Natural killer cell (primary cell): ENCODE measurements around the gene TBC1D17. TPM values are rescaled to one million over a fixed set of nuclear protein-coding genes. Genes with fewer than 3 reads are reported as not detected.
A peak's percentile ranks its signal among the peaks of the same experiment; 100 is the strongest.

Experiments used
- ATAC-seq, 3 donors: fragments of 150-1000 bp in 2 of 3; fragments of 200-7000 bp in 1 of 3; cut with Tn5 transposase; 1 replicate in 1 of 3; 2 replicates in 2 of 3; pipeline ENCODE4 v1.10.0; 2021; ENCODE audit warnings: mild to moderate bottlenecking in 2 of 3, moderate library complexity in 2 of 3
- DNase-seq, 2 donors: peaks; one replicate each; pipeline versions ENCODE4 v3.0.0 to v3.0.0-alpha.2; 2013 to 2021; ENCODE audit warnings: mixed read lengths in 1 of 2
- H3K27ac ChIP-seq: one replicate; pipeline ENCODE4 v1.5.1; 2013; ENCODE audit warnings: mild to moderate bottlenecking, low read length
- H3K27me3 ChIP-seq: one replicate; pipeline ENCODE4 v1.6.1; 2013; ENCODE audit warnings: low read length; ENCODE audit not compliant: control insufficient read depth, insufficient read depth
- H3K36me3 ChIP-seq: one replicate; pipeline ENCODE4 v1.6.1; 2013; ENCODE audit warnings: low read length; ENCODE audit not compliant: control insufficient read depth, insufficient read depth
- H3K4me1 ChIP-seq: one replicate; pipeline ENCODE4 v1.6.1; 2013; ENCODE audit warnings: low read length; ENCODE audit not compliant: control insufficient read depth, insufficient read depth
- H3K4me3 ChIP-seq: one replicate; pipeline ENCODE4 v1.5.1; 2013; ENCODE audit warnings: low read length
- H3K9me3 ChIP-seq: one replicate; pipeline ENCODE4 v1.6.1; 2013; ENCODE audit warnings: low read length; ENCODE audit not compliant: control insufficient read depth, insufficient read depth
- H3K27ac Mint-ChIP-seq, 2 donors: one replicate each; pipeline ENCODE4 v1.8.0; 2022; ENCODE audit warnings: mild to moderate bottlenecking in 2 of 2, mixed read lengths in 2 of 2, moderate library complexity in 1 of 2
- H3K27me3 Mint-ChIP-seq, 2 donors: one replicate each; pipeline ENCODE4 v1.8.0; 2022; ENCODE audit warnings: low read depth in 2 of 2, mixed read lengths in 2 of 2
- H3K36me3 Mint-ChIP-seq: one replicate; pipeline ENCODE4 v1.8.0; 2022; ENCODE audit warnings: mixed read lengths
- H3K4me1 Mint-ChIP-seq, 2 donors: one replicate each; pipeline ENCODE4 v1.8.0; 2022; ENCODE audit warnings: mixed read lengths in 2 of 2
- H3K4me3 Mint-ChIP-seq: one replicate; pipeline ENCODE4 v1.8.0; 2022; ENCODE audit warnings: mild to moderate bottlenecking, moderate library complexity, mixed read lengths
- H3K9me3 Mint-ChIP-seq, 2 donors: one replicate each; pipeline ENCODE4 v1.8.0; 2022; ENCODE audit warnings: mixed read lengths in 2 of 2
- CTCF ChIP-seq: fragments of 200-600 bp; IDR thresholded peaks from one replicate; pipeline ENCODE4 v1.8.0; 2022; ENCODE audit warnings: antibody characterized with exemption
- WGBS: methylation state at CpG from one replicate; pipeline ENCODE4 v1.1.7; 2013; ENCODE audit warnings: missing lambda C conversion rate; ENCODE audit not compliant: insufficient coverage; 5-methylcytosine and 5-hydroxymethylcytosine counted together
- intact Hi-C: fragments of 100-400 bp; cut with micrococcal nuclease; formaldehyde crosslinking; loops from one replicate; pipeline ENCODE4 v1.14.2; 2022
- total RNA-seq, 4 donors: library from RNA; stranded (reverse); fragments of 120-200 nt in 1 of 4; gene quantifications; one replicate each; pipeline versions ENCODE4 v1.2.3 to v1.2.4, GENCODE V29; 2013 to 2022

TBC1D17 gene
- total RNA-seq, 3 donors from 2014 or later (not counting 1 experiment from before 2014, with no cell fraction given): 45.8 to 59.7 (median 54.4) TPM

- intact Hi-C loops: no loop called here
- no peaks in the 10 kb centered on the region for H3K27me3 Mint-ChIP-seq
- peaks cover 15 to 21% of the 10 kb centered on the region in 2 donors for H3K4me1 Mint-ChIP-seq
- ATAC-seq: no peak
- no peak overlapping the region for H3K27ac ChIP-seq
- TF ChIP-seq CTCF: no peak
- no peaks in the 10 kb centered on the region for H3K27me3 ChIP-seq
- 94% methylated on average over 39 of the region's 39 CpGs for WGBS
- H3K4me1 ChIP-seq: peaks cover 21% of the 10 kb centered on the region
- no peak overlapping the region for H3K4me3 ChIP-seq
- H3K4me3 Mint-ChIP-seq: no peak overlapping the region
- no peaks in the 10 kb centered on the region for H3K9me3 Mint-ChIP-seq
- peaks cover 15% of the 10 kb centered on the region for H3K36me3 ChIP-seq
- DNase-seq: no peak
- H3K9me3 ChIP-seq: no peaks in the 10 kb centered on the region
- no peak overlapping the region for H3K27ac Mint-ChIP-seq
- H3K36me3 Mint-ChIP-seq: no peaks in the 10 kb centered on the region
Measured at GRCh38 chr19:49854378-49855263, 22.9 kb upstream of the TBC1D17 start.

DNA sequence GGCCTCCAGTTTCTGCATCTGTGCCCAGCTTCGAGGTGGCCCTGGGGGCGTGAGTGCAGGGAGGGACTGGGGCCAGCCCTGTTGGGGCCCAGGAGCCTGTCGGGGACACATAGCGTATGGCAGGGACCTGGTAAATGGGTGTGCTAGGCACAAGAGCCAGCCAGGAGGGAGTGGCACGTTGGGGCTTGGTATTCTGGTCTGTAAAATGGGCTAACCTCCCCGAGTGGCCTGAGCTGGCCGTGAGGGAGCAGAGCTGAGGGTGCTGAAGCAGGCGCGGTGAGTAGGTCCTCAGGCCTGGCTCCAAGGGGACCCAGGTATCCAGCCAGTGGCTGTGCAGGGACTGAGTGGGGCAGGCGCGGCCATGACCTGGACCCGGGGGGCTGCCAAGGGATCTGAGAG, 22.2 kb upstream of the TBC1D17 start:
- Histone ChIP-seq H3K4me1 (peaks cover 17% of the 10 kb centered on the region), H3K9me3 (no peaks in the 10 kb centered on the region), H3K36me3 (peaks cover 15% of the 10 kb centered on the region), H3K27ac (no peak overlapping the region), H3K4me3 (no peak overlapping the region), H3K27me3 (no peaks in the 10 kb centered on the region)
- ATAC-seq: no peak
- no peak for DNase-seq
- no peaks in the 10 kb centered on the region for H3K36me3 Mint-ChIP-seq
- intact Hi-C loops: no loop called here
- H3K4me3 Mint-ChIP-seq: no peak overlapping the region
- peak overlapping the region; percentile 14 to 52 for H3K27ac Mint-ChIP-seq
- H3K27me3 Mint-ChIP-seq: no peaks in the 10 kb centered on the region
- no peak for TF ChIP-seq CTCF
- whole genome bisulfite sequencing: 92% methylated on average over 12 of the region's 12 CpGs
- no peaks in the 10 kb centered on the region for H3K9me3 Mint-ChIP-seq
- H3K4me1 Mint-ChIP-seq: peaks cover 11 to 15% of the 10 kb centered on the region in 2 donors

DNA sequence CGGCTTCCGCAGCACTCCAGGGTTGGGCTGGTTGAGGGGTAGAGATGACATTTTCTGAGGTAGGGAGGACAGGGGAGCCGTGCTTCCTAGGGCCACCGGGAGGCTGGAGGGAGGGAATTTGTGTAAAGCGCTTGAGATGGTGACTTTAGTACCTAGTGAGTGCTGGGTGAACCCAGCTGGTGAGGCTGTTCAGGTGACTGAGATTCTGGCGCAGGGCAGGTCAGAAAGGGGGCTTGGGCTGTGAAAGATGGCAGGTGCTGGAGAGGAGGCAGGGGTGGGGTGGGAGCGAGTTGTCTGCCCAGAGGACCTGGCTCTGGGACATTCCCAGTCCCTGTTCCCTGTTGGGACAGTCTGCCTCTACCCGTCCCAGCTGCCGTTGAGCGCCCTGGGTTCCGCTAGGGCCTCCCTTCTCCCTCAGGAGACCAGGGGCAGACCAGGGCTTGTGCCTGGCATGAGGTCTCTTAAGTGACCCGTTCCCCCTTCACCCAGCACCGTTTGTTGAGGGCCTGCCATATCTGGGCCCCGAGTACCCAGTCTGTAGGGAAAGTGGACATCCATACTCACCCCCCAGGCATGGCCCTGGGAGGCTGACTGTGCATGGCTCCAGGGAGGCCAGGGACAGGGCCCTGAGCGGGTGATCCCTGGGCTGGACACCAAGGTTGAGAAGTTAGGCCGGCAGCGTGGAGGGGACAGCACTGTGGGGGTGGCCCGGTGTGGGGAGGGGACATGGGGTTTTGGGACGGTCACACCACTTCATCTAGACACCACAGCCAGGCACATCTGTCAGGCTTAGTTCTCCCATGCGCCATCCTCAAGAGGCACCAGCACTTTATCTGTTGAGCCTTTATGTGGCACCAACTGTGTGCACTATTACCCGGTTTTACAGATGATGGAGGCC, 21.6 kb upstream of the TBC1D17 start:
- peaks cover 18% of the 10 kb centered on the region for H3K36me3 ChIP-seq
- WGBS: 88% methylated on average over 20 of the region's 21 CpGs

More for the DNA sequence above, 21.6 kb upstream of the TBC1D17 start:
- Mint-ChIP-seq H3K4me1 (peaks cover 9 to 12% of the 10 kb centered on the region in 2 donors), H3K4me3 (no peak overlapping the region), H3K36me3 (no peaks in the 10 kb centered on the region), H3K27ac (peak overlapping the region; percentile 14 to 52), H3K9me3 (no peaks in the 10 kb centered on the region), H3K27me3 (no peaks in the 10 kb centered on the region)
- intact Hi-C loops: no loop called here
- H3K4me3 ChIP-seq: no peak overlapping the region
- H3K9me3 ChIP-seq: no peaks in the 10 kb centered on the region
- no peak for DNase-seq
- no peak for TF ChIP-seq CTCF
- no peak overlapping the region for H3K27ac ChIP-seq
- no peak for ATAC-seq
- peaks cover 15% of the 10 kb centered on the region for H3K4me1 ChIP-seq
- no peaks in the 10 kb centered on the region for H3K27me3 ChIP-seq
